Neural cell (in vitro differentiated cells): ENCODE measurements around the gene INS. TPM values are rescaled to one million over a fixed set of nuclear protein-coding genes. Genes with fewer than 3 reads are reported as not detected.

Experiments
- H2AFZ ChIP-seq: fragments of 200-600, 300-800 bp; sonication (generic), shearing (Covaris generic); 2 replicates; pipeline ENCODE4 v1.6.0; 2014; ENCODE audit warnings: low read depth, mild to moderate bottlenecking, antibody characterized with exemption, low read length, moderate library complexity
- H3F3A ChIP-seq: fragments of 200-600 bp; shearing (Covaris generic); 2 replicates; pipeline ENCODE4 v1.6.1; 2016; ENCODE audit warnings: mild to moderate bottlenecking, moderate library complexity, mixed read lengths, antibody characterized with exemption, low read length; ENCODE audit not compliant: insufficient read depth, poor library complexity, severe bottlenecking
- H3K27ac ChIP-seq: fragments of 200-600, 300-800 bp; sonication (generic), shearing (Covaris generic); 2 replicates; pipeline ENCODE4 v1.5.1; 2014; ENCODE audit warnings: mild to moderate bottlenecking, low read length, moderate library complexity
- H3K27me3 ChIP-seq: fragments of 300-800, 200-600 bp; sonication (generic), shearing (Covaris generic); 2 replicates; pipeline ENCODE4 v1.6.0; 2014; ENCODE audit warnings: mild to moderate bottlenecking, low read depth, low read length, moderate library complexity; ENCODE audit not compliant: insufficient read depth
- H3K36me3 ChIP-seq: fragments of 300-800, 200-600 bp; sonication (generic), shearing (Covaris generic); 2 replicates; pipeline ENCODE4 v1.5.1; 2014; ENCODE audit warnings: mild to moderate bottlenecking, antibody characterized with exemption, low read length, moderate library complexity; ENCODE audit not compliant: insufficient read depth
- H3K4me2 ChIP-seq: fragments of 300-800, 200-600 bp; sonication (generic), shearing (Covaris generic); 2 replicates; pipeline ENCODE4 v1.6.0; 2014; ENCODE audit warnings: mild to moderate bottlenecking, low read length
- H3K4me3 ChIP-seq: fragments of 300-800, 200-600 bp; sonication (generic), shearing (Covaris generic); 2 replicates; pipeline ENCODE4 v1.5.1; 2014; ENCODE audit warnings: mild to moderate bottlenecking, low read length, moderate library complexity
- H3K79me2 ChIP-seq: fragments of 200-600 bp; shearing (Covaris generic); replicated peaks from 2 replicates; pipeline ENCODE4 v1.6.0; 2014; ENCODE audit warnings: mild to moderate bottlenecking, low read length, moderate library complexity; ENCODE audit not compliant: insufficient read depth
- H3K9ac ChIP-seq: fragments of 300-800, 200-600 bp; sonication (generic), shearing (Covaris generic); 2 replicates; pipeline ENCODE4 v1.6.1; 2016; ENCODE audit warnings: mild to moderate bottlenecking, low read length, mixed read lengths
- H3K9me2 ChIP-seq: fragments of 200-600 bp; shearing (Covaris generic); 2 replicates; pipeline ENCODE4 v1.6.1; 2016; ENCODE audit warnings: mild to moderate bottlenecking, low read length, mixed read lengths; ENCODE audit not compliant: insufficient read depth
- H3K9me3 ChIP-seq: fragments of 200-600, 300-800 bp; sonication (generic), shearing (Covaris generic); 2 replicates; pipeline ENCODE4 v1.6.1; 2016; ENCODE audit warnings: mild to moderate bottlenecking, mixed run types, low read length, moderate library complexity, mixed read lengths
- H4K20me1 ChIP-seq: fragments of 200-600 bp; shearing (Covaris generic); 2 replicates; pipeline ENCODE4 v1.6.1; 2016; ENCODE audit warnings: mild to moderate bottlenecking, mixed run types; ENCODE audit not compliant: insufficient read depth
- CTCF ChIP-seq: fragments of 450-650 bp; IDR thresholded peaks from 2 replicates; pipeline ENCODE4 v1.5.1; 2014; ENCODE audit warnings: antibody characterized with exemption, mild to moderate bottlenecking, moderate library complexity; ENCODE audit not compliant: poor library complexity, severe bottlenecking
- EP300 ChIP-seq: fragments of 450-650 bp; conservative IDR thresholded peaks from 2 replicates; pipeline ENCODE4 v1.6.1; 2014; ENCODE audit warnings: antibody characterized with exemption, mild to moderate bottlenecking, moderate library complexity; ENCODE audit not compliant: poor library complexity, severe bottlenecking
- EZH2 ChIP-seq: fragments of 200-600, 300-800 bp; shearing (Covaris generic), sonication (generic); IDR thresholded peaks from 2 replicates; pipeline ENCODE4 v1.6.1; 2014; ENCODE audit warnings: antibody characterized with exemption, low read length, borderline replicate concordance, mild to moderate bottlenecking; ENCODE audit not compliant: insufficient read depth, poor library complexity, severe bottlenecking
- MXI1 ChIP-seq: fragments of 450-650 bp; conservative IDR thresholded peaks from 2 replicates; pipeline ENCODE4 v1.6.1; 2014; ENCODE audit warnings: antibody characterized with exemption, mild to moderate bottlenecking; ENCODE audit not compliant: poor library complexity, severe bottlenecking
- POLR2AphosphoS5 ChIP-seq: IDR thresholded peaks from 2 replicates; pipeline ENCODE4 v1.6.1; 2012
- RAD21 ChIP-seq: fragments of 450-650 bp; conservative IDR thresholded peaks from 2 replicates; pipeline ENCODE4 v1.6.1; 2014; ENCODE audit warnings: antibody characterized with exemption, mild to moderate bottlenecking, moderate library complexity
- REST ChIP-seq: IDR thresholded peaks from 2 replicates; pipeline ENCODE4 v1.6.1; 2012; ENCODE audit warnings: borderline replicate concordance
- SMC3 ChIP-seq: fragments of 450-650 bp; conservative IDR thresholded peaks from 2 replicates; pipeline ENCODE4 v1.6.1; 2014; ENCODE audit warnings: antibody characterized with exemption, mild to moderate bottlenecking, moderate library complexity; ENCODE audit not compliant: poor library complexity
- TAF1 ChIP-seq: IDR thresholded peaks from 2 replicates; pipeline ENCODE4 v1.6.1; 2012; ENCODE audit warnings: low read depth
- polyA plus RNA-seq: library from polyadenylated mRNA; depleted of rRNA; stranded (reverse); fragments of >200 nt; gene quantifications from 2 replicates; pipeline ENCODE4 v1.2.3, GENCODE V29; 2014

INS gene
- polyA plus RNA-seq, 1 donor from 2014 or later: not detected

- Histone ChIP-seq H3K4me3 (no peak overlapping the region), H2AFZ (no peak overlapping the region), H3K9me2 (no peaks in the 10 kb centered on the region), H3F3A (no peaks in the 10 kb centered on the region), H3K4me2 (no peak overlapping the region), H3K27ac (no peak overlapping the region), H4K20me1 (no peaks in the 10 kb centered on the region), H3K79me2 (no peaks in the 10 kb centered on the region), H3K9me3 (no peaks in the 10 kb centered on the region), H3K36me3 (no peaks in the 10 kb centered on the region), H3K9ac (no peak overlapping the region), H3K27me3 (no peaks in the 10 kb centered on the region)
- TF ChIP-seq CTCF (no peak), EZH2 (no peak), RAD21 (no peak), SMC3 (no peak), TAF1 (no peak), MXI1 (no peak), REST (no peak), POLR2AphosphoS5 (no peak), EP300 (no peak)
Measured at GRCh38 chr11:2129308-2129698, 31.7 kb downstream of the INS start.

GRCh38 chr11:2128511-2129307 is 32.3 kb downstream of the INS start:
- no peak overlapping the region for H3K4me3 ChIP-seq
- no peaks in the 10 kb centered on the region for H4K20me1 ChIP-seq
- no peaks in the 10 kb centered on the region for H3K27me3 ChIP-seq
- H3K79me2 ChIP-seq: no peaks in the 10 kb centered on the region
- no peaks in the 10 kb centered on the region for H3F3A ChIP-seq
- H2AFZ ChIP-seq: no peak overlapping the region
- no peak for TF ChIP-seq REST
- no peaks in the 10 kb centered on the region for H3K9me2 ChIP-seq
- H3K9me3 ChIP-seq: no peaks in the 10 kb centered on the region
- no peak overlapping the region for H3K27ac ChIP-seq
- no peak overlapping the region for H3K4me2 ChIP-seq
- H3K9ac ChIP-seq: no peak overlapping the region
- H3K36me3 ChIP-seq: no peaks in the 10 kb centered on the region
